SK-MEL-5 (cell line): ENCODE results near the gene TTC4. TPM values are rescaled to one million over a fixed set of nuclear protein-coding genes. Genes with fewer than 3 reads are reported as not detected.

Source experiments
- DNase-seq: peaks from one replicate; pipeline ENCODE4 v3.0.0-alpha.2; 2016; ENCODE audit warnings: low read depth, low spot score
- in situ Hi-C: cut with HindIII; loops from 2 replicates; pipeline ENCODE4 v1.10.0; 2016; ENCODE audit warnings: low sequenced_read_pairs, high pct_unique_total_duplicates, low pct_unique_long_range_greater_than_20kb
- polyA plus RNA-seq, 2 experiments: library from polyadenylated mRNA; depleted of rRNA; stranded (reverse); fragments of >200 nt; gene quantifications; 2 replicates each; pipeline ENCODE4 v1.2.3, GENCODE V29; 2015
- total RNA-seq: library from RNA; depleted of rRNA; stranded (reverse); fragments of >200 nt; shearing (Covaris generic); gene quantifications from 2 replicates; pipeline ENCODE4 v1.2.3, GENCODE V29; 2014; rRNA removed

Gene TTC4
- total RNA-seq: 24.1 and 31.1 TPM in 2 replicates
- polyA plus RNA-seq (2015; cell fraction: cytosol; rRNA removed): 24.4 and 29.4 TPM in 2 replicates
- 30.0 and 35.1 TPM in 2 replicates for polyA plus RNA-seq (2015; cell fraction: nucleus; rRNA removed)

GRCh38 chr1:54715493-54716298, at the start of gene TTC4:
Gene TTC4, plus strand, starts transcription at chr1:54715861. Its CDS starts 48 bp downstream, at chr1:54715909.
- in situ Hi-C loops: no loop called here
- DNase-seq: peak; percentile 72

- no peak for DNase-seq
- in situ Hi-C loops: no loop called here
Observed at GRCh38 chr1:54666333-54666732, 49.3 kb upstream of the TTC4 start.

DNA sequence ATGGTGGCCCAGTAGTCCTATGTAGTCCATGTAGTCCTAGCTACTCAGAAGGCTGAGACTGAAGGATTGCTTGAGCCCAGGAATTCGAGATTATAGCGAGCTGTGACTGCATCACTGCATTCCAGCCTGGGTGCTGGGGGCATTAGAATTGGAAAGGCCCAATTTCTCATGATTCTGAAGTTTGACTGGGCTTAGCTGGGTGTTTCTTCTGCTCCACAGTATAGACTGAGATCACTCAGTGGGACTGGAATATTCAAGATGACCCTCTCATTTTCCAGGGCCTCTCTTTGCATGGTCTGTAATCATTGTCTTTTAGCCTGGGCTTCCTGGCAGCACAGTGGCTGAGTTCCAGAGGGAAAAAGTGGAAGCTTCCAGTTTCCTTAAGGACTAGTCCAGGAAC, 47.9 kb upstream of the TTC4 start:
- in situ Hi-C loops: no loop called here
- no peak for DNase-seq

DNA sequence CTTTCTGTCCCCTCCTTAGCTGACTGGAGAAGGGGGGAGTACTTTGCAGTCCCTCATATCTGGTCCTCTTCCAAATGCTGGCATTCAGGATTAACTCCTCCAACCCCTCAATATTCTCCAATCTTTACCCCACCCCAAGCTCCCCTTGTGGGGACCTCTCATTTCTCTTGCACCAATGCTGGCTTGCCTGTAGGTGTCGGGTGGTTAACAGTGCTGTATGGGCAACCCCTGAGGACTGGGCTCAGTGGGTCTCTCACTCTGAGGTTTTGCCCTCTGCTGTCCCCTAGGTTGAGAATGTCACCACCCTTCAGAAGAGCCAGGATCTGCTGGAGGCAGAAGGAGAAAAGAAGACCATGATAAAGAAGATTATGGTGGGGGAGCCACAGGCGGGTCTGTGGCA, 47.1 kb upstream of the TTC4 start:
- no peak for DNase-seq
- in situ Hi-C loops: no loop called here

DNA sequence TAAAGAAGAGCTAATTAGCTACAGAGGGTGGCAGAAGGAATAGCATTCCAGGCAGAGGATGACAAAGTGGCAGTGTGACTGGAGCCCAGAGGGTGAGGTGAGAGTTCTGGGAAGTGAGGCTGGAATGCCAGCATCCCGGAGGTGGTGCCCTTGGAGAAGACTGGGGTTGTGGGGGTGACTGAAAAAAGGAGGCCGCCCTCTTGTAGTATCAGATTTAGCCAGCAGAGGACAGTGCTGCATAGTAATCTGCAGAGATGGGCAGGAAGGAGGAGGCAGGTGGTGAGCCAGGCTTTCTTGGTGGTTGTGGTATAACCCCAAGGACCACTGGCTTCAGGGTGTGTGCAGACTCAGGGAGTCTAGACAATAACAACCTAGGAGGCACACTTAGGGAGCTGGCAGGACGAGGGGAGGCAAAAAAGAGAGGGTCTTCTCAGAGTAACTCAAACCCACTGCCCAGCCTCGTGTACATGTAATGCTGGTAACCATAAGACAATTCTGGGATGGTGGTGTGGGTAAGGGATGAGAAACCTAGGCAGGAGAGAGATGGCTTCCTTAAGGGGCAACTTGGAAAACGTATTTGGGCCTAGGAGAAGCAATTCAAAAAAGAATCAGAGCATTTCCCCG, 43.6 kb upstream of the TTC4 start:
- DNase-seq: peak; percentile 64
- in situ Hi-C loops: no loop called here

DNA sequence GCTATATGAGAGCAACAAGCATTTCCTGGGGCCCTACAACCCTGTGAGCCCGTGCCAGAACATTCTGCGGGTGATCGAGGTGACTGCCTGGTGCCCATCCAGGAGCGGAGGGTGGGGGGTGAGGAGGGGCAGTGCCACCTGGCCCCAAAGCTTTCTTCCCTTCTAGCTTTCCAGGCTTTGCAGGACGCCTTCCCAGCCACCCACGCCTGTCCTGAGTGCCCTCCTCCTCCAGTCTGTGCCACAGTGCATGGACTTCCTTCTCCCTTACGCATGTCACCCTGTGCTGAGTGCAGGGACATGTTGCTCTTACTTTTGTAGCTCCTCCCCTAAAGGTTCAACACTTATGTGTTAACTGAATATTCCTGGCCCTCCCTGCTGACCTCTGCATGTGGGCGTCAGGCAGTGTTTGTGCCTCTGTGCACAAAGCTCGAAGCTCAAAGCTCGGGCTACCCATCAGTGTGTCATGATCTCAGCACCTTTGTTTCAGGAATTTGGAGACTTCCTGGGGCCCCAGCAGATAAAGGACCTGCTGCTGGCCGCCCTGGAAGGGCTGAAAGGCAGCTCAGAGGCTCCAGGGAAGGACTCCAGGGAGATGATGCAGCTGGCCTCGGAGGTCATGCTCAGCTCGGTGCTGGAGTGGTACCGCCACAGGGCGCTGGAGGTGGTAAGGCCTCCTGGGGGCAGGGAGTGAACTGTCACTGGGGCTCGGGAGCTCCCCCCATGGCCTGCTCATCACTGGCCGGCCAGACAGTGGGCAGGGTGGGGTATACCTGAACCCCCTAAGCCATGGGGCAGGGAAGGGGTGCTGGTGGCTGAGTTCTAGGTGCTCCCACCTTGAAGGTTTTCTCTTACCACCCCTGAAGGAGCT, 36.7 kb upstream of the TTC4 start:
- no peak for DNase-seq
- in situ Hi-C loops: no loop called here

- DNase-seq: no peak
Observed at GRCh38 chr1:54679706-54680105, 36.0 kb upstream of the TTC4 start.

DNA sequence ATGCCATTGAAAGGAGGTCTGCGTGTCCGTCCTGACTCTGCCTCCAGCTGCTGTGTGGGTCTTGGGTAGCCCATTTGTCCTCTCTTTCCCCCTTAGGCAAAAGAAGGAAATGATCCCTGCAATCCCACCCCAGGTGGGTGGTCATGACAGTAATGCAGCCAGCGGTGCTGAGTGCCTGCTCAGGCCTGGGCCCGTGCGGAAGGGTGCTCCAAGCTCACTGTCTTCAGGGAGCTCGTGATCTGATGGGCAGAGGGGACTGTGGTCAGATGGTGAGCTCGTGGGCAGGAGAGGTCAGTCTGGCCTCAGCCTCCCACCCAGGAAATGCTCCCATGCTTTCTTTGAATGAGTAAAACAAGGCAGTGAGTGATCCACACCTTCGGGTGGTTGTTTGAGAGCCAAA, 35.3 kb upstream of the TTC4 start:
- no peak for DNase-seq
- in situ Hi-C loops: no loop called here

More at GRCh38 chr1:54679706-54680105, 36.0 kb upstream of the TTC4 start:
- in situ Hi-C loops: no loop called here

GRCh38 chr1:54681358-54681757, 34.3 kb upstream of the TTC4 start:
- in situ Hi-C loops: no loop called here
- DNase-seq: no peak

- no peak for DNase-seq
- in situ Hi-C loops: no loop called here
Observed at GRCh38 chr1:54683453-54683852, 32.2 kb upstream of the TTC4 start.

DNA sequence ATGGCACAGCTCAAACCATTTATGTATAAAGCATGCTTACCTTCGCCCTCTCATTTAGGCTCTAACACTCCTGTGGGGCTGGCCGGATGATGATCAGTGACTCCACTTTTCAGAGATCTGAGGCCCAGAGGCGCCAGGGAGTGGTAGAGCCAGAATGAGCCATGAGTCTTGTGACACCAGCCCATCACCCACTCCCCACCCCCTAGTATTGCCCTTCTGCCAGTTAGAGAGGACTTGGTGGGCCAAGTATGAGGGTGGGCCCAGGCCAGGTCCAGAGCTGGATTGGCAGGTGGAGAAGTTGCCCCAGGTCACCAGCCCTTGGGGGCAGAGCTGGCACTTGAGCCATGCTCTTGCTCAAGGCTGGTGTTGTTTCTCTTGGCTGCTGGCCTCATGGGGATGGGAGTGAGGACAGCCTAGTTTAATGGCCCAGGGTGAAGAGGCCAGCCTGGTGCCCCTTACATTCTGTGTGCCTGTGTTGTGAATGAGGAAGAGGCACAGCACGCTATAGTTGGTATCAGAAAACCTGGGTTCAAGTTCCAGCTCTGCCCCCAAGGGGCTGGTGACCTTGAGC, 30.2 kb upstream of the TTC4 start:
- no peak for DNase-seq

GRCh38 chr1:54686155-54686554, 29.5 kb upstream of the TTC4 start:
- in situ Hi-C loops: no loop called here
- DNase-seq: no peak

More for the DNA sequence above, 30.2 kb upstream of the TTC4 start:
- in situ Hi-C loops: no loop called here

GRCh38 chr1:54694771-54695170, 20.9 kb upstream of the TTC4 start:
- in situ Hi-C loops: no loop called here
- no peak for DNase-seq

- no peak for DNase-seq
- in situ Hi-C loops: no loop called here
Observed at GRCh38 chr1:54695221-54695620, 20.4 kb upstream of the TTC4 start.

DNA sequence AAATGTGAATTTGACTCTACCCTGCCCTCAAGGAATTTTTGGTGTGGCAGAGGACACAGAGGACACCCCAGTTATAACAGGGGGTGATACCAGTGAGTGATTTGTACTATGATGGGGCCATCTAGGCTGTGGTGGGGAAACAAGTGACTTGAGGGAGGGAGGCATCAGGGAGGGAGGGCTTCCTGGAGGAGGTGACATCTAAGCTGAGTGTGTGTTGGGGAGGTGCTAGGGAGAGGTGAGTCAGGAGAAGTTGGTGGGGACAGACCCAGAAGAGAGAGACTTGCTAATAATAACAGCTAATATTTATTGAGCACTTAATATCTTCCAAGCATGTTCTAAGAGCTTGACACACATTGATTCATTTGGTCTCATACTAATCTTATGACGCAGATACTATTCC, 19.9 kb upstream of the TTC4 start:
- in situ Hi-C loops: no loop called here
- no peak for DNase-seq

- DNase-seq: no peak
- in situ Hi-C loops: no loop called here
Observed at GRCh38 chr1:54696262-54696661, 19.4 kb upstream of the TTC4 start.

DNA sequence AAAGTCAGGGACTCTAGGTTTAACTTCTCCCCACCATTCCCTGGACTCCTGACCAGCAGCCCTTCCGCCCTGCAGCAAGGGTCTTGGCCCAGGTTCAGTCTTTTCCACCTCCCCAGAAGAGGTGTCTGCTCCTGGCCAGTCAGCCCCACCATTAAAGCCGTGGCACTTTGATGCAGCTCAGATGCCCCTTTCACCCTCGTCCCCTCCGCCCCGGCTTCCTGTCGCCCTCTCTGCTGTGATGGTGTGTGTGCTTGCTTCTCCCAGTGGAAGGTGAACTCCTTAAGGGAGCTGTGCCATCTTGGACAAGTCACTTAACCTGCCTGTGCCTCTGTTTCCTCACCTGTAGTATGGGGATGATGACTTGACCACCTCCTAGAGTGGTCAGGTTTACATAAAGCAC, 17.8 kb upstream of the TTC4 start:
- in situ Hi-C loops: no loop called here
- DNase-seq: no peak

- no peak for DNase-seq
- in situ Hi-C loops: no loop called here
Observed at GRCh38 chr1:54698346-54698745, 17.3 kb upstream of the TTC4 start.
